DMS153 treated with DMSO at 0.1 percent for 48 hours (cell line): ENCODE data around the gene LILRB3.

Experiments used
- DNase-seq: peaks from one replicate; lab custom pipeline; 2025; ENCODE audit not compliant: unreplicated experiment; lab: John Stamatoyannopoulos, UW

The LILRB3 gene

DNA sequence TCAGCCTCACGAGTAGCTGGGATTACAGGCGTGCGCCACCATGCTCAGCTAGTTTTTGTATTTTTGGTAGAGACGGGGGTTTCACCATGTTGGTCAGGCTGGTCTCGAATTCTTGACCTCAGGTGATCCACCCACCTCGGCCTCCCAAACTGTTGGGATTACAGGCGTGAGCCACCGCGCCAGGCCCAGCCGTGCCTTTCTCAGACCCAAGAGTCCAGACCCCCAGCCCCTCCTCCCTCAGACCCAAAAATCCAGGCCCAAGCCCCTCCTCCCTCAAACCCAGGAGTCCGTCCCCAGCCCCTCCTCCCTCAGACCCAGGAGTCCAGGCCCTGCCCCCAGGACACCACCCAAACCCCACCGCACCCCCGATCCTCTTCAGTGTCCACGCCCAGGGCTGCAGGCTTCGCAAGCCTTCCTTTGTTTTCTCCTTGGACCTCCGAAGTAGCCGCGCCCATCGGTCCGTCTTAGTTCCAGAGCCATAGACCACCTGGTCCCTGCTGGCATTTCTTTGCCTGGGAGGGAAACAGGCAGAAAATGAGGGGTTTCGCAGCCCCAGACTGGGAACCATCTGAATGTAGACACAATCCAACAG lies 53.6 kb downstream of the LILRB3 start:
- DNase-seq = no peak

DNA sequence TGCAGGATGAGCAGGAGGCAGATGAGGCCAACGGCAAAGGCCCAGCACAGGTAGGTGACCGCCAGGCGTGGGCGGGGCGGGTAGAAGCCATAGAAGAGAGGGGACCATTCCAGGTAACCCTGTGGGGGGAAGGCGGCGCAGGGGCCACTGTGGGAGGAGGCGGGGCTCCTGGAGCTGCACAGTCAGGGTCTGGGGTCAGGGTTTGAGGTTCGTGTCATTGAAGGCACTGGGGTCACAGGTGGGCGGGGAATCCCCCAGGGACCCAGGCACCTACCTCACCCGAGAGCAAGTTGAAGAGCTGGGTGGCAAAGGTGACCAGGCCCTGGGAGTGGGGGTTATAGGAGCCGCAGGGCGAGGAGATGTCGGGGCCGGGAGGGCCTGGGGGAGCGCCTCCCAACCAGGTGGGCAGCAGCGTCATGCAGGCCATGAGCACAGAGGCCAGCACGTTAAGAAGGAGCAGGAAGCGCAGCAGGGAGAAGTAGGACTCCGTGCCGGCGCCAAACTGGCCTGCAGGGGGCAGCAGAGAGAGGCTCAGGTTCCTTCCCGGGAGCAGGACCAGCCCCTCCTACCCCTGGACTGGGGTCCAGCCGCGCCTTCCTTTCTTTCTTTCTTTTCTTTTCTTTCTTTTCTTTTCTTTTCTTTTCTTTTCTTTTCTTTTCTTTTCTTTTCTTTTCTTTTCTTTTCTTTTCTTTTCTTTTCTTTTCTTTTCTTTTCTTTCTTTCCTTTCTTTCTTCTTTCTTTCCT lies 54.5 kb downstream of the LILRB3 start:
- DNase-seq = peak; percentile 66
